ENCODE measurements around the gene MALT1.
"Not testable (repeated sequence)": the region's sequence is repeated elsewhere in the genome, so short reads cannot be mapped to it uniquely, and the experiment has no call there.

The MALT1 gene

DNA sequence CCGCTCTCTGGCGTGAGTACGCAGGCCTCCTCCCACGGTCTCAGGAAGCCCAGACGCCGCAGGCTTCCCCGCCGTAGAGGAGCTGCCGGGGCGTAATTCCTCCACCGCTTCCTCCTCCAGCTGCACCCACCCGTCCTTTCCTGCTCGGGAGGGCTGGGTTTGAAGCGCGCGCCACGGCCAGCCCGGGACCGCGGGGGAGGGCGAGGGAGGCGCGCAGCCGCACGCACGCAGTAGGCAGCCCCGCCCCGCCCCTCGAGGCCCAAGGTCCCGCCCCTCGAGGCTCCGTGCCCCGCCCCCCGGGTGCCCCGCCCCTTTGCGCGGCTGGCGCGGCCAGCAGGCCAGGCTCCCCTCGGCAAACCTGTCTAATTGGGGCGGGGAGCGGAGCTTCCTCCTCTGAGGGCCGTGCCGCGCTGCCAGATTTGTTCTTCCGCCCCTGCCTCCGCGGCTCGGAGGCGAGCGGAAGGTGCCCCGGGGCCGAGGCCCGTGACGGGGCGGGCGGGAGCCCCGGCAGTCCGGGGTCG is at the start of gene MALT1:
MALT1 (plus strand) TSS at position 355 of the 521 bp plus-strand sequence. CDS start 179 bp downstream, outside the sequence.
- DNase-seq, result peak; percentile 93

DNA sequence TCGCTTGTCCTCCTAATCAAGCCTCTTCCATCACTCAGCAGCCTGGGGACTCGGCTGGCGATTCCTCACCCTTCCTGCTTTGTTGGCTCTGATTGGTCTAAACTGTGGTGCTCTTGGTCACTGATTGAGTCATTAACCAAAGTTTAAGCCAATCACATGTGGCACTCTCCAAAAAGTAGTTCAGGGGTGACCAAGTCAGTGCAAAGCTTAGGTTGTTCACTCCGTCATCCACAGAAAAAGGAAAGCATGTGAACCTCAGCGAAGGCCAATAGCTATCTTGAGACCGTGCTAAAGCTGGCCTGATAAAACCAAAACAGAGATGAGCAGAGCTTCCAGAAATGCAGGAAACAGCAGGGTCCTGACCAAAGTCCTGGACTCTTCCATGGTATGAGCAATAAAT is 47.3 kb upstream of the MALT1 start:
- peak; percentile 41 for DNase-seq

GRCh38 chr18:58625839-58626238 is 45.4 kb upstream of the MALT1 start:
- DNase-seq, result no peak

GRCh38 chr18:58630071-58630470 is 41.2 kb upstream of the MALT1 start:
- DNase-seq, result no peak

DNA sequence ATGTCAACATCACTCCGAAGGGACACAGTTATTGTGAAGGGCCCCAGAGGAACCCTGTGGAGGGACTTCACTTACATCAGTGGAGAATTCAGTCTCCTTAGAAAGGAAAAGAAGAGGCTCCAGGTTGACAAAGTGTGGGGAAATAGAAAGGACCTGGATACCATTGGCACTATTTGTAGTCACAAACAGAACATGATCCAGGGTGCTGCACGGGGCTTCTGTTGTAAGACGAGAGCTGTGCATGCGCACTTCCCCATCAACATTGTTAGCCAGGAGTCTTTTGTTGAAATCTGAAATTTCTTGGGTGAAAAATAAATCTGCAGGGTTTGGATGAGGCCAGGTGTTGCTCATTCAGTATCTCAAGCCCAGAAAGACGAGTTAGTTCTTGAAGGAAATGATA is 40.0 kb upstream of the MALT1 start:
- DNase-seq, result no peak

- no peak for DNase-seq
These were observed 38.7 kb upstream of the MALT1 start for GRCh38 chr18:58632552-58632951.

DNA sequence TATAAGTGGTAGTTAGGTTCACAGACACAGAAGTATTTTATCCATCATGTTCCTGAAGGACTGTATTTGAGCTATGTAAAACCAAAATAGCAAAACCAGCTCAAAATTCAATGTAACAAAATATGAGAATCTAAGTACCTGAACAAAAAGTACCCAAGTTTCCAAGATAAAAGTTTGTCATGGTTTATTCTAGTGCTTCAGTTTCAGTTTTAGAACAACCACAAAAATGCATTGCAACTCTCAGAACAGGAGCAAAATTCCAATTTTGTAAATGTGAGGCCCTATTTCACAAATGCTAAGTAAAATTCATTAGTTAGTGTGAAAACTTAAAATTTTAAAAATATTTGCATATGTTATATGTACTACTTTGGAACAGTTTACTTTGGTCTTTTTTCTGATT is 37.4 kb upstream of the MALT1 start:
- no peak for DNase-seq

- DNase-seq, result peak; percentile 64
These were observed 35.4 kb upstream of the MALT1 start for GRCh38 chr18:58635891-58636290.

DNA sequence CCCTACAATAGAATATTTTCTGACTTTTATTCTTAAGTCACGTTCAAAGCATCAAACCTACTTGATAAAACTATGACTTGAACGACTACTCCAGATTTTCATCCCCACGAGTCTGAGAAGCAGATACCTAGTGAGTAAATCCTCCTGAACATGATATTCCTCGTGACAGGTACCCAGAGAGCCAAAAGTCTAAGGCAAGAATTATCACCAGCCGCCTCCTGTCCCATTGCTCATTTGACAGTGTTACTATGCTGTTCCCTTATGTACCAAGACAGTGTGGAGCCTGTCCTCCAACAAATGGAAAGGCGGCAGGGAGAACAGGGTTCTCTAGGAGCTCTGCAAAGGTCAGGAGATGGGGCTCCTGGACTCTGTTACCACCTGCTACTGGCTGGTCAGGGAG is 34.1 kb upstream of the MALT1 start:
- DNase-seq, result no peak

DNA sequence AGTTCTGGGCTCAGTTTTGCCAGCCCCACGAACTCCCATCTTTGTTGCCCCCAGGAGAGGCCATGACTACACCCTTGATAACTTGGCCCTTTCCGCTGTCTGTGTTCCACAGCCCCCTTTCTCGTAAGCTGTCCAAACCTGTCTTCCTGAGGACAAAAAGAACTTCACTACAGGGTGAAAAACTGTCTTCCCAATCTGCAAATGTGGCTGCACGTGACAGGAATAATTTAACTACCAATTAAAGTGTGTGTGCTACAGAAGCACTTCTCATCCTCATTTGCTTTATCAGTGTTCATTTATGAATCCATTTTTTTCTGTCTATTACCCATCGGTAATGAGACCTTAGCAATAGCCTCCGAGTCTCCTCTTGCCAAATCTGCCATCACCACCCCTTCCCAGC is 33.3 kb upstream of the MALT1 start:
- DNase-seq, result no peak

- peak; percentile 51 for DNase-seq
These were observed 32.8 kb upstream of the MALT1 start for GRCh38 chr18:58638441-58638840.

- no peak for DNase-seq
These were observed 32.0 kb upstream of the MALT1 start for GRCh38 chr18:58639237-58639636.

- DNase-seq, result peak; percentile 74
These were observed 31.4 kb upstream of the MALT1 start for GRCh38 chr18:58639751-58640427.

- no peak for DNase-seq
These were observed 30.8 kb upstream of the MALT1 start for GRCh38 chr18:58640428-58640805.

- DNase-seq, result no peak
These were observed 30.2 kb upstream of the MALT1 start for GRCh38 chr18:58640891-58641610.

DNA sequence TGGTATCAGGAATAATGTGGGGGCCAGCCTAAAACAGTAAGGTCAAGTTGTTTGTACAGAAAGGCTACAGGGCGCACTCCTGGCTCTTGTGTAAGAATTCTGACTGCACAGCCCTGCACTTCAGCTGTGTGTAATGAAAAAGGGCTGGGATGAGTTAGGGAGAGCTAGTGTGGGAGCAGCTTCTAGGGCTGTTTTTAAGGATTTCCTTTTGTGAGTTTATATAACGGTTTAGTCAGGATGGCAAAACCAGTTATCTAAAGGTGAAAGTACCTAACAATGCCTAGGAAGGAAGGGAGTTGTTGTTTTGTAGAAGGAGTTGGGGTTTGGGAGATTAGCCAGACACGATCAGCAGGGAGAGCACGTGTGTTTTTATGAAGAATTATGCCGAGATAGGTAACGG is 27.7 kb upstream of the MALT1 start:
- DNase-seq, result not testable (repeated sequence)

DNA sequence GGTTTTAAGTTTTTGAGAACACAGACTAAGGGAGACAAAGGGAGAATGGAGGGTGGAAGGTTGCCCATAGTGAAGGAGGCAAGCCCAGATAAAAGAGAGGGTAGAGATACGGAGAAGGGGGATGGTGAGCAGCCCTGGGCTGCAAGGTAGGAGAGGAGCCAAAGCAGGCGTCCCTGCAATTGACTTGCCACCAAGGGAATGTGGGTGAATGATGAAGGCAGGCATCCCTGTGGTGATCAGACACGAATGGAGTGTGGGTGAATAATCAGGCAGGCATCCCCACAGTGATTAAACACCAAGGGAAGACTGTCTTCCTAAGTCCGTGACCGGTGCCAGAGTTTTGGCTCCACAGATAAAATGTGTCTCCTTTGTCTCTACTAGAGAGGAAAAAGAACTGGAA is 25.9 kb upstream of the MALT1 start:
- DNase-seq, result peak; percentile 77

DNA sequence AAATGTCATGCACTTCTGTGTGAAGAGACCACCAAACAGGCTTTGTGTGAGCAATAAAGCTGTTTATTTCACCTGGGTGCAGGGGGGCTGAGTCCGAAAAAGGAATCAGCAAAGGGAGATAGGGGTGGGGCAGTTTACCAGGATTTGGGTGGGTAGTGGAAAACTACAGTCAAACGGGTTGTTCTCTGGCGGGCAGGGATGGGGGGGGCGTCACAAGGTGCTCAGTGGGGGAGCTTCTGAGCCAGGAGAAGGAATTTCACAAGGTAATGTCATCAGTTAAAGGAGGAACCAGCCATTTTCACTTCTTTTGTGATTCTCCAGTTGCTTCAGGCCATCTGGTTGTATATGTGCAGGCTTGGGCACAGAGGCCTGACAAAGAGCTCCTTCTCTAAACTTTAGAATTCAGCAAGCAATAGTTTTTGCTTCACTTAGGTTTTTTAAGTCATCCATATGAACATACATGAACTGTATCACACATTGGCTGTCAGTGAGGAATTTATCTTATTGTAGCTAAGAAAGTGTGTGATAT is 24.9 kb upstream of the MALT1 start:
- no peak for DNase-seq

DNA sequence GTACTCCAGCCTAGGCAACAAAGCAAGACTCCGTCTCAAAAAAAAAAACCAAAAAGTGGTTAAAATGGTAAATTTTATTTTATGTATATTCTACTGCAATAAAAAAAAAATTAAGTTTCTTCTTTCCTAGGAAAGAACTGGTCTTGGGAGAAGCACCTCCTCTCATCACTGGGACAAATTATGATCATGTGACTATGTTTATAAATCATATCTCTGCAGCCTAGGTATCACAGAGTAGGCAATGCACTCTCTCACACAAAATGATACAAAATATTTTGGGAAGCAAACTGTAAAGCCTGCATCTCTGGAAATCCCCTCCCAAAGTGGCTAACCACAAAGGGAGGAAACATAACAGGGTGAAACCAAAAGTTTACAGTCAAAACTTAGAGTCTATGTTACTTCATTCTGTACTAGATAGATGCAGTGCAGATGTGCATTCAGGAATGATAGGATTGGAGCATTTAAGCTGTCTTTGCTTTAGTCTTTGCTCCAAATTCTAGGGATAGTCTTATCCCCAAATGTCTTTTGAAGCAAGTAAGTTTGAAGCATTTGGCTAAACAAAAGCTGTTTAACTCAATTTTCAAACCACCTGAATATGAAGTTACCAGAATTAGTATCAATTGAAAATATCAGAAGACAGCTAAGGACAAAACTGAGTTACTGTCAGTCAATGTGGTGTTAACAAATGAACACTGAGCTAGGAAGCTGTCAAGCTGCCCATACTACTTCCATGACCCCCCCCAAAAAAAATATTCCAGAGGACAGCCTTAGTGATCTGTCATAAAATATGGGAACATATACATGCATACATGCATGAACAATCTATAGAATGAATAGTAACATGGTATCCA is 21.1 kb upstream of the MALT1 start:
- peak; percentile 32 for DNase-seq

- not testable (repeated sequence) for DNase-seq
These were observed 20.4 kb upstream of the MALT1 start for GRCh38 chr18:58650830-58651229.

- DNase-seq, result not testable (repeated sequence)
These were observed 18.0 kb upstream of the MALT1 start for GRCh38 chr18:58653144-58653722.

DNA sequence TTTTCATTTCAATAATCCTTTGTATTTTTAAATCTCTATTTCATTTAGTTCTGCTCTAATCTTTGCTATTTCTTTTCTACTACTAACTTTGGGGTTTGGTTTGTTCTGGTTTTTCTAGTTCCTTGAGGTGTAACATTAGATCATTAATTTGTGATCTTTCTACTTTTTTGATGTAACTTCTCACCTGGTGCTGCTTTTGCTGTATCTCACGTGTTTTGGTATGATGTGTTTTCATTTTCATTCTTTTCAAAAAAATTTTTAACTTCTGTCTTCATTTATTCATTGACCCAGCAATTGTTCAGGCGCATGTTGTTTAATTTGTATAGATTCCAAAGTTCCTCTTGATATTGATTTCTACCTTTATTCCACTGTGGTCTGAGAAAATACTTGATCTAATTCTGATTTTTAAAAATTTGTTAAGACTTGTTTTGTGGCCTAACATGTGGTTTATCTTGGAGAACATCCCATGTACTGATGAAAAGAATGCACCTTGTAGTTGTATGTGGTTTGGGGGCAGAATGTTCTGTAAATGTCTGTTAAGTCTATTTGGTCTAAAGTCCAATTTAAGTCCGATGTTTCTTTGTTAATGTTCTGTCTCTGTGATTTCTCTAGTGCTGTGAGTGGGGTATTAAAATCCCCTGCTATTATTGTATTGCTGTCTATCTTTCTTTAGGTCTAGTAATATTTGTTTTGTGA is 17.3 kb upstream of the MALT1 start:
- DNase-seq, result no peak

Measured in fibroblast of skin of right quadriceps (primary cell).